ENCODE results near the gene MAT1A.
"Not testable (repeated sequence)": the region's sequence is repeated elsewhere in the genome, so short reads cannot be mapped to it uniquely, and the experiment has no call there.

GRCh38 chr10:80223031-80223419 lies 66.4 kb downstream of the MAT1A start:
- TF ChIP-seq EZH2 (IDR thresholded peaks at IDR 0.05; ENCODE audit: insufficient read depth, poor library complexity, severe bottlenecking); EZH2phosphoT487 (IDR thresholded peaks at IDR 0.05; ENCODE audit: insufficient read depth, low read depth): not testable (repeated sequence)
